KOPT-K1 (cell line): Measurements from ENCODE around the gene TPPP.
"Not testable (repeated sequence)": the region's sequence is repeated elsewhere in the genome, so short reads cannot be mapped to it uniquely, and the experiment has no call there.

Experiments
- H3K27ac ChIP-seq: fragments of 200-600 bp; sonication (generic); 2 replicates; pipeline ENCODE4 v1.5.1; 2016; ENCODE audit warnings: antibody characterized with exemption, mild to moderate bottlenecking, low read depth, low read length; ENCODE audit not compliant: poor library complexity, severe bottlenecking
- H3K36me3 ChIP-seq: fragments of 200-600 bp; sonication (generic); 2 replicates; pipeline ENCODE4 v1.5.1; 2017; ENCODE audit warnings: antibody characterized with exemption, mild to moderate bottlenecking, low read length, moderate library complexity; ENCODE audit not compliant: insufficient read depth
- H3K9me3 ChIP-seq: fragments of 200-600 bp; sonication (generic); 2 replicates; pipeline ENCODE4 v1.5.1; 2017; ENCODE audit warnings: antibody characterized with exemption, low read length, mild to moderate bottlenecking; ENCODE audit not compliant: insufficient read depth, poor library complexity, severe bottlenecking

Gene TPPP

GRCh38 chr5:693271-694041, at the start of gene TPPP:
TSS of gene TPPP (minus strand) at chr5:693352. CDS start at chr5:678060, 15,292 bp downstream.
- H3K9me3 ChIP-seq, H3K27ac ChIP-seq, H3K36me3 ChIP-seq: not testable (repeated sequence)

GRCh38 chr5:742276-742675, 49.1 kb upstream of the TPPP start:
- H3K36me3 ChIP-seq, H3K27ac ChIP-seq, H3K9me3 ChIP-seq: not testable (repeated sequence)

GRCh38 chr5:734145-734544, 41.0 kb upstream of the TPPP start:
- not testable (repeated sequence) for H3K36me3 ChIP-seq, H3K27ac ChIP-seq, H3K9me3 ChIP-seq

- H3K27ac ChIP-seq, H3K9me3 ChIP-seq, H3K36me3 ChIP-seq: not testable (repeated sequence)
Measured at GRCh38 chr5:732754-733454, 39.8 kb upstream of the TPPP start.

GRCh38 chr5:729225-729624, 36.1 kb upstream of the TPPP start:
- H3K36me3 ChIP-seq, H3K27ac ChIP-seq, H3K9me3 ChIP-seq: not testable (repeated sequence)

GRCh38 chr5:727087-727486, 33.9 kb upstream of the TPPP start:
- H3K36me3 ChIP-seq, result not testable (repeated sequence)

GRCh38 chr5:723865-724264, 30.7 kb upstream of the TPPP start:
- H3K9me3 ChIP-seq, result peaks cover 11% of the 10 kb centered on the region
- not testable (repeated sequence) for H3K27ac ChIP-seq, H3K36me3 ChIP-seq

More at GRCh38 chr5:727087-727486, 33.9 kb upstream of the TPPP start:
- H3K9me3 ChIP-seq, H3K27ac ChIP-seq: not testable (repeated sequence)

GRCh38 chr5:723309-723708, 30.2 kb upstream of the TPPP start:
- not testable (repeated sequence) for H3K27ac ChIP-seq, H3K36me3 ChIP-seq
- H3K9me3 ChIP-seq, result peaks cover 11% of the 10 kb centered on the region

GRCh38 chr5:719379-719778, 26.2 kb upstream of the TPPP start:
- peaks cover 11% of the 10 kb centered on the region for H3K9me3 ChIP-seq
- H3K27ac ChIP-seq, H3K36me3 ChIP-seq: not testable (repeated sequence)

- Histone ChIP-seq H3K36me3 (no peaks in the 10 kb centered on the region), H3K9me3 (peaks cover 11% of the 10 kb centered on the region)
Measured at GRCh38 chr5:717143-717542, 24.0 kb upstream of the TPPP start.

GRCh38 chr5:716740-717139, 23.6 kb upstream of the TPPP start:
- H3K9me3 ChIP-seq, result peaks cover 11% of the 10 kb centered on the region
- not testable (repeated sequence) for H3K27ac ChIP-seq, H3K36me3 ChIP-seq

More at GRCh38 chr5:717143-717542, 24.0 kb upstream of the TPPP start:
- no peak overlapping the region for H3K27ac ChIP-seq

GRCh38 chr5:715636-716035, 22.5 kb upstream of the TPPP start:
- H3K27ac ChIP-seq, H3K36me3 ChIP-seq: not testable (repeated sequence)
- H3K9me3 ChIP-seq, result peaks cover 19% of the 10 kb centered on the region

- peaks cover 15% of the 10 kb centered on the region for H3K9me3 ChIP-seq
- H3K36me3 ChIP-seq, H3K27ac ChIP-seq: not testable (repeated sequence)
Measured at GRCh38 chr5:714215-715118, 21.3 kb upstream of the TPPP start.

GRCh38 chr5:713686-714085, 20.5 kb upstream of the TPPP start:
- peaks cover 16% of the 10 kb centered on the region for H3K9me3 ChIP-seq
- not testable (repeated sequence) for H3K36me3 ChIP-seq, H3K27ac ChIP-seq

- peaks cover 16% of the 10 kb centered on the region for H3K9me3 ChIP-seq
- H3K36me3 ChIP-seq, H3K27ac ChIP-seq: not testable (repeated sequence)
Measured at GRCh38 chr5:708848-709517, 15.8 kb upstream of the TPPP start.
